ENCODE results near the gene ADCY4.

Gene ADCY4

GRCh38 chr14:24315243-24315806, 19.5 kb downstream of the ADCY4 start:
- DNase-seq = no peak

- no peak for DNase-seq
Observed at GRCh38 chr14:24314377-24315193, 20.3 kb downstream of the ADCY4 start.

- no peak for DNase-seq
Observed at GRCh38 chr14:24313913-24314312, 21.0 kb downstream of the ADCY4 start.

GRCh38 chr14:24312736-24313507, 21.9 kb downstream of the ADCY4 start:
- no peak for DNase-seq

- no peak for DNase-seq
Observed at GRCh38 chr14:24311837-24312615, 22.8 kb downstream of the ADCY4 start.

- DNase-seq = peak; percentile 67
Observed at GRCh38 chr14:24310646-24311604, 23.9 kb downstream of the ADCY4 start, which contains the start of gene LTB4R. Gene LTB4R (plus strand): TSS chr14:24311502. CDS start chr14:24315652, 4,150 bp downstream.

GRCh38 chr14:24310265-24310645, 24.6 kb downstream of the ADCY4 start:
- no peak for DNase-seq

GRCh38 chr14:24309538-24310264, 25.2 kb downstream of the ADCY4 start, which contains the start of gene LTB4R2:
Gene LTB4R2 (plus strand): TSS chr14:24310140. CDS start chr14:24310665, 525 bp downstream.
- no peak for DNase-seq

GRCh38 chr14:24308342-24309124, 26.3 kb downstream of the ADCY4 start:
- DNase-seq = no peak

GRCh38 chr14:24307575-24308341, 27.1 kb downstream of the ADCY4 start, which contains the start of gene CIDEB:
Gene CIDEB (minus strand): TSS chr14:24307977. CDS start chr14:24307858, 119 bp downstream.
- DNase-seq = peak; percentile 56

- no peak for DNase-seq
Observed at GRCh38 chr14:24307156-24307574, 27.7 kb downstream of the ADCY4 start.

- DNase-seq = no peak
Observed at GRCh38 chr14:24304019-24304387, 30.9 kb downstream of the ADCY4 start.

- no peak for DNase-seq
Observed at GRCh38 chr14:24300326-24300980, 34.4 kb downstream of the ADCY4 start.

- peak; percentile 85 for DNase-seq
Observed at GRCh38 chr14:24299255-24300191, 35.3 kb downstream of the ADCY4 start, which contains the start of the genes DHRS1 and NOP9. Gene DHRS1 (minus strand): TSS chr14:24299780. CDS start chr14:24299106, 674 bp downstream. Gene NOP9 (plus strand): TSS chr14:24299850. CDS start chr14:24299955, 105 bp downstream.

- peak; percentile 62 for DNase-seq
Observed at GRCh38 chr14:24298892-24299254, 36.0 kb downstream of the ADCY4 start.

- peak; percentile 30 for DNase-seq
Observed at GRCh38 chr14:24297190-24297964, 37.5 kb downstream of the ADCY4 start.
